OCI-LY3 (cell line): ENCODE measurements around the gene GLB1L.

Experiments used
- H2AFZ ChIP-seq: fragments of 200-600, 300-600 bp; shearing (Covaris generic); 2 replicates; pipeline ENCODE4 v1.6.0; 2014; ENCODE audit warnings: antibody characterized with exemption, low read depth, low read length
- H3K27ac ChIP-seq: fragments of 200-600, 300-600 bp; sonication (generic); 2 replicates; pipeline ENCODE4 v1.5.1; 2014; ENCODE audit warnings: mild to moderate bottlenecking, low read length, moderate library complexity, mixed read lengths
- H3K27me3 ChIP-seq: fragments of 200-600, 300-600 bp; sonication (generic); 2 replicates; pipeline ENCODE4 v1.6.1; 2014; ENCODE audit warnings: low read depth, low read length, mixed read lengths
- H3K36me3 ChIP-seq: fragments of 200-600, 300-600 bp; sonication (generic); replicated peaks from 2 replicates; pipeline ENCODE3; 2014; ENCODE audit warnings: low read depth, low read length, mixed read lengths
- H3K4me1 ChIP-seq: fragments of 300-600, 200-600 bp; sonication (generic); 2 replicates; pipeline ENCODE4 v1.6.1; 2014; ENCODE audit warnings: low read length, mixed read lengths
- H3K4me2 ChIP-seq: fragments of 200-600, 300-600 bp; sonication (generic); 2 replicates; pipeline ENCODE4 v1.6.1; 2014; ENCODE audit warnings: low read length, mixed read lengths
- H3K4me3 ChIP-seq: fragments of 300-600, 200-600 bp; sonication (generic); 2 replicates; pipeline ENCODE4 v1.5.1; 2014; ENCODE audit warnings: antibody characterized with exemption, mild to moderate bottlenecking, low read length, moderate library complexity
- H3K79me2 ChIP-seq: fragments of 300-600, 200-600 bp; shearing (Covaris generic); 2 replicates; pipeline ENCODE4 v1.6.1; 2014; ENCODE audit warnings: mild to moderate bottlenecking, low read length, mixed read lengths
- H3K9ac ChIP-seq: fragments of 300-600, 200-600 bp; shearing (Covaris generic); 2 replicates; pipeline ENCODE4 v1.6.0; 2014; ENCODE audit warnings: mild to moderate bottlenecking, low read length, moderate library complexity
- H3K9me3 ChIP-seq: fragments of 200-600, 300-600 bp; shearing (Covaris generic); 2 replicates; pipeline ENCODE4 v1.6.1; 2014; ENCODE audit warnings: low read length, mixed read lengths; ENCODE audit not compliant: insufficient read depth
- H4K20me1 ChIP-seq: fragments of 200-600, 300-600 bp; sonication (generic); 2 replicates; pipeline ENCODE4 v1.6.1; 2016; ENCODE audit warnings: low read length, mixed read lengths; ENCODE audit not compliant: insufficient read depth
- CTCF ChIP-seq: fragments of 200-600, 300-600 bp; sonication (generic); IDR thresholded peaks from 2 replicates; pipeline ENCODE4 v1.5.1; 2014; ENCODE audit warnings: antibody characterized with exemption, low read length, low read depth
- EZH2phosphoT487 ChIP-seq: fragments of 200-600 bp; shearing (Covaris generic); IDR thresholded peaks from 2 replicates; pipeline ENCODE4 v1.6.1; 2018; ENCODE audit warnings: antibody characterized with exemption, mixed run types, low read depth

The GLB1L gene

DNA sequence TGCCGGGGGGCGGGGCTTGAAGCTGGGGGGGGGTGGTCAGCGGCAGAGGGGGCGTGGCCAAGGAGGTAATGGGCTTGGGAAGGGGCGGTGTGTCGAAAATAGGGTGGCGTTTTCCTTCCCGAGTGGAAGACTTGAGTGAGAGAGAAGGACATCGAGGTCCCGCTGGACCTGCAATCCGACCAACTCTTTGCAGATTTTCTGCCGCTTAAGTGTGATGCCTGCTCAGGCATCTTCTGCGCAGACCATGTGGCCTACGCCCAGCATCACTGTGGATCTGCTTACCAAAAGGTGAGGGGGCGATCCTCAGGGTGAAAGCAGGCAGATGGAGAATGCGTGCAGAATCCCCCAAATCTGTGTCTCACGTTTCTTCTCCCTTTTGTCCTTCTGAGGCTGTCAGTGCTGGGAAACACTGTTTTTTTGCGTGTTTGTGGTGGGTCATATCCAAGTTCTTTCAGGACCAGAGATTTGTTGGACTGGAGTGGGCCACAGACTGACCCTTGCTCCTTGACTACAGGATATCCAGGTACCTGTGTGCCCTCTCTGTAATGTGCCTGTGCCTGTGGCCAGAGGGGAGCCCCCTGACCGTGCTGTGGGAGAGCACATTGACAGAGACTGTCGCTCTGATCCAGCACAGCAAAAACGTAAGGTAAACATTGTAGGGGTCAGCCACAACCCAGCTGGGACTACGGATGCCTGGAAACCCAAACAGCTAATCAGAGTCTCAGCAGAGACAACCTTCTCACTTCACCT, 37.9 kb downstream of the GLB1L start:
- H2AFZ ChIP-seq: no peak overlapping the region

DNA sequence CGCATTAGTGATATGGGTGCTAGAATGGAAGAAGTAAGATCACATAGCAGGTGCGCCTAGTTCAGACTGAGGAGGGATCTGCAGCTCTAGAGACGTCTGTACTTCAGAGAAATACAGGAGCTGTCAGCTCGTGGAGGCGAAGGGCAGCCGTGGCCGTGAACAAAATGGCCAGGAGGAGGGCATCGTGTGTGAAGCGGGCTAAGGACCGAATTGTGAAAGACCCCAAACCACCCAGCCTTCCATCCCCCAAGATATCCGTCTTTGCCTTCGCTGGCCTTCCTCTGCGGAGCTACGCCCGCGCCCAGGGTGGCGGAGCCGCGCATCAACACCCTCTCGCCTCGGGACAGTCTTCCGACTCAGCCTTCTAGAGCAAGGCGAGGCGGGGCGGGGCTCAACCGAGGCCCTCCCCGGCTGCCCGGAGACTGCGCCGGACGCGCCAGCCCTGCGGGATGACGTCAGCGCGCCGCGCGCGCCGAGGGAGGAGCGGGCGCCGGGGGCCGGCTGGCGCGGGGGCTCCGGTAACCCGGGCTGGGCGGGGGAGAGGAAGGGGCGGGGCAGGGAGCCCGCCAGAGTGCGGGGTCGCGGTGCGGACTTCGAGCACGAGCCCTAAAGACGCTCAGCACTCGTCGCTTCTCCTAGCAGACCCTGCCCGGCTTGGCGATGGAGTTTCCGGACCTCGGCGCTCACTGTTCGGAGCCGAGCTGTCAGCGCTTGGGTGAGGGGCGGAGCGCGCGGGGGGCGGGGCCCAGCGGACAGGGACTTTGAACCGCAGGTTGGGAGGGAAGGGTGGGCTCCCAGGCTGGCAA, 38.7 kb downstream of the GLB1L start, which contains the start of gene ZFAND2B:
Gene ZFAND2B, plus strand, starts transcription at position 455 of the 806 bp plus-strand sequence. Its CDS starts 206 bp downstream, at position 661.
- Histone ChIP-seq H3K9me3 (no peaks in the 10 kb centered on the region), H3K27ac (peak within 1 kb of the TSS; percentile 67)
- TF ChIP-seq EZH2phosphoT487: no peak
- no peak for TF ChIP-seq CTCF

More for the DNA sequence above, 37.9 kb downstream of the GLB1L start:
- H3K27me3 ChIP-seq: no peaks in the 10 kb centered on the region
- no peaks in the 10 kb centered on the region for H3K36me3 ChIP-seq
- H3K4me2 ChIP-seq: peak overlapping the region; percentile 95
- no peaks in the 10 kb centered on the region for H3K79me2 ChIP-seq
- peak overlapping the region; percentile 67 for H3K27ac ChIP-seq
- H3K9me3 ChIP-seq: no peaks in the 10 kb centered on the region
- H3K4me3 ChIP-seq: peak overlapping the region; percentile 91
- no peak for TF ChIP-seq CTCF
- TF ChIP-seq EZH2phosphoT487: no peak
- no peaks in the 10 kb centered on the region for H4K20me1 ChIP-seq
- peak overlapping the region; percentile 86 for H3K9ac ChIP-seq
- H3K4me1 ChIP-seq: peaks cover 7% of the 10 kb centered on the region

GRCh38 chr2:219205981-219206327, 39.3 kb downstream of the GLB1L start:
- Histone ChIP-seq H2AFZ (peak overlapping the region; percentile 77), H3K27ac (peak overlapping the region; percentile 67), H3K4me3 (peak overlapping the region; percentile 91), H3K4me2 (peak overlapping the region; percentile 92), H3K4me1 (peaks cover 7% of the 10 kb centered on the region), H3K9me3 (no peaks in the 10 kb centered on the region), H3K36me3 (no peaks in the 10 kb centered on the region), H3K9ac (peak overlapping the region; percentile 86), H4K20me1 (no peaks in the 10 kb centered on the region), H3K79me2 (no peaks in the 10 kb centered on the region), H3K27me3 (no peaks in the 10 kb centered on the region)
- TF ChIP-seq EZH2phosphoT487 (no peak), CTCF (no peak)

More for the DNA sequence above, 38.7 kb downstream of the GLB1L start, which contains the start of gene ZFAND2B:
- Histone ChIP-seq H4K20me1 (no peaks in the 10 kb centered on the region), H3K4me2 (peak within 1 kb of the TSS; percentile 95), H3K9ac (peak within 1 kb of the TSS; percentile 86), H2AFZ (peak within 1 kb of the TSS; percentile 77), H3K4me3 (peak within 1 kb of the TSS; percentile 91), H3K79me2 (no peaks in the 10 kb centered on the region), H3K27me3 (no peaks in the 10 kb centered on the region), H3K4me1 (peaks cover 7% of the 10 kb centered on the region), H3K36me3 (no peaks in the 10 kb centered on the region)

DNA sequence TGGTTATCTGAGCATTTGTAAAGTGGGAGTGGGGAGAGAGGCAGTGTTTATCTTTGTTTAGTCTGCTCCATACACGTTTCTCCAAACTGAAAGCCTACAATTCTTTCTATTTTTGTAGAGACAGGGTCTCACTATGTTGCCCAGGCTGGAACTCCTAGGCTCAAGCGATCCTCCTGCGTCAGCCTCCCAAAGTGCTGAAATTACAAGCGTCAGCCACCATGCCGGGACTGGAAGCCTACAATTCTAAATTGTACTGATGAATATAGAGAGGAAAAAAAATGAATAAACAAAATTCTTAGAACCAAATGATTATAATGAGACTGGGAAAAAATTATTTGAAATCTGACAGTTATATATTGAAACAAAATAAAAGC, 40.1 kb downstream of the GLB1L start:
- Histone ChIP-seq H3K4me1 (peaks cover 7% of the 10 kb centered on the region), H3K4me2 (no peak overlapping the region), H2AFZ (no peak overlapping the region), H3K4me3 (no peak overlapping the region), H3K79me2 (no peaks in the 10 kb centered on the region), H3K36me3 (no peaks in the 10 kb centered on the region), H4K20me1 (no peaks in the 10 kb centered on the region), H3K9me3 (no peaks in the 10 kb centered on the region), H3K27me3 (no peaks in the 10 kb centered on the region), H3K27ac (no peak overlapping the region), H3K9ac (no peak overlapping the region)
- no peak for TF ChIP-seq CTCF
- no peak for TF ChIP-seq EZH2phosphoT487
